NCI-H187 treated with DMSO at 0.1 percent for 48 hours (cell line): ENCODE measurements around the gene GLT8D1.
"Not testable (repeated sequence)": the region's sequence is repeated elsewhere in the genome, so short reads cannot be mapped to it uniquely, and the experiment has no call there.

Source experiments
- DNase-seq: peaks from one replicate; lab custom pipeline; 2025; lab: John Stamatoyannopoulos, UW

Gene GLT8D1

GRCh38 chr3:52679811-52680210 lies 25.8 kb downstream of the GLT8D1 start:
- DNase-seq = no peak

DNA sequence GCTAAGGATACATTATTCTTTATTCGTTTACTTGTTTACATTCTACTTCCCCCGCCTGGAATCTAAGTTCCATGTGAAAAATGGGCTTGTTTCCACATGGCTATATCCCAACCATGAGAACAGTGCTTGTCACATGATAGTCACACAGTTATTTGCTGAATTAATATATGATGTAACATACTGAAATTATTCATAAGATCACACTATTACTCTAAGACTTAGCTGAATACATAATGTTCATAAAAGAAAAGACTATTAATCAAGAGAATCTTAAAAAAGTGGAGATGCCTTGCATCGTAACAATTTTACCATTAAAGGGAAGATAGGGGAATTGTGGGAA lies 26.4 kb downstream of the GLT8D1 start:
- DNase-seq = no peak

DNA sequence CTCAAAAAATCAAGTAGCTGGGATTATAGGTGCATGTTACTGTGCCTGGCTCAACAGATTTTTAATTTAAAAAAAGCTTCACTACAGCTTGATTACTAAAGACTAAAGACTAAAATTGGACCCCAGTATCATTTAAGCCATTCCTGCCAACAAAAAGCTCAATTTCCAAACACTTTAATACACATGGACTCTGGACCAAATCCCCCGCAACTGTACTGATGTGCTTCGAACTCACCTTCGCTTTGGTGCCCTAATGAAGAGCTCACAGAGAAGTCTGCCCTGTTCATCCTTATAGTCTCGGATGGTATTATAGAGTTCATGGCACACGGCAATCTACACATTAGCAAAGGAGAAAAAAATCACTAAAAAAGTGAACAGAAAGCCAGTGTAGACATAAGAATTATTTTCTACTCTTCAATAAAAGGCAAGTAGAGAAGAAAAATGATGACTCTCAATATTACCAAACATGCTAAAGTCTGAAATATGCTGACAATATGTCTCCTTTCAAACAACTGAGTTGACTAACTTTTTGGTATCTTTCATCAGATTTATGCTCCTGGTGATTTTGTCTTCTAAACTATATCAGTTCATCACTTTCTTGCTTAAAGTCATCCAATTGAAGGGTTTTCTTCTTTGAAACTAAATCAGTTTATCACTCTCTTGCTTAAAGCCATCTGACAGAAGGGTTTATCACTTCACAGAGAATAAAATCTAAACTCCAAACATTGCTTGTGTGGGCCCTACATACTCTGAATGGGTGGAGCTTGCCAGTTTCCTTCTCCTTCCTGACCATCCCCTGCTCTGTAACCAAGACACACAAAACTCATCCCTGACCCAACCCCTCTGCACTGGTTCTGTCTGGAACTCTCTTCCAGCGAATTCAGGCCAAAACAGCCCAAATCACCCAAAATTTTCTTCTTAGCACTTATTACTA lies 27.1 kb downstream of the GLT8D1 start:
- no peak for DNase-seq

DNA sequence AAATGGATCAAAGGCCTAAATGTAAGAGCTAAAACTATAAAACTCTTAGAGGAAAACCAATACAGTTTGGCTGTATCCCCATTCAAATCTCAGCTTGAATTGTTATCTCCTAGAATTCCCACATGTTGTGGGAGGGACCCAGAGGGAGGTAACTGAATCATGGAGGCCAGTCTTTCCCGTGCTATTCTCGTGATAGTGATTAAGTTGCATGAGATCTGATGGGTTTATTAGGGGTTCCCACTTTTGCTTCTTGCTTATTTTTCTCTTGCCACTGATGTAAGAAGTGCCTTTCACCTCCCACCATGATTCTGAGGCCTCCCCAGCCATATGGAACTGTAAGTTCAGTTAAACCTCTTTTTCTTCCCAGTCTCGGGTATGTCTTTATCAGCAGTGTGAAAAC lies 29.4 kb downstream of the GLT8D1 start:
- not testable (repeated sequence) for DNase-seq

DNA sequence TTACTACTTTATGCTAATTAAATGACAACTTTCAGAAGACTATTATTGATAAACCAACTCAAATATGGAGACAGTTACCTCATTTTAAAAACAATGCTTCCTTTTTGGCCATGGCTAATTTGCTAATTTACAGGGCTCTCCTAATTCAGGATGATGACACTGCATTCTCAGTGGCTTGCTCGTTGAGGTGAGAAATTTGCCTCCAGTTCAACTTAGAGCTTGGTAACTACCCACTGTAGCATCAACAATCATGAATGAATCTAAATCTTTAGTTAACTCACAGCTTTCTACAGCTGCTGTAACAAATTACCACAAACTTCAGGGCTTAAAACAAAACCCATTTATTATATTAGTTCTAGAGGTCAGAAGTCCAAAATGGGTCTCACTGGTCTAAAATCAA lies 33.9 kb downstream of the GLT8D1 start:
- DNase-seq = no peak

DNA sequence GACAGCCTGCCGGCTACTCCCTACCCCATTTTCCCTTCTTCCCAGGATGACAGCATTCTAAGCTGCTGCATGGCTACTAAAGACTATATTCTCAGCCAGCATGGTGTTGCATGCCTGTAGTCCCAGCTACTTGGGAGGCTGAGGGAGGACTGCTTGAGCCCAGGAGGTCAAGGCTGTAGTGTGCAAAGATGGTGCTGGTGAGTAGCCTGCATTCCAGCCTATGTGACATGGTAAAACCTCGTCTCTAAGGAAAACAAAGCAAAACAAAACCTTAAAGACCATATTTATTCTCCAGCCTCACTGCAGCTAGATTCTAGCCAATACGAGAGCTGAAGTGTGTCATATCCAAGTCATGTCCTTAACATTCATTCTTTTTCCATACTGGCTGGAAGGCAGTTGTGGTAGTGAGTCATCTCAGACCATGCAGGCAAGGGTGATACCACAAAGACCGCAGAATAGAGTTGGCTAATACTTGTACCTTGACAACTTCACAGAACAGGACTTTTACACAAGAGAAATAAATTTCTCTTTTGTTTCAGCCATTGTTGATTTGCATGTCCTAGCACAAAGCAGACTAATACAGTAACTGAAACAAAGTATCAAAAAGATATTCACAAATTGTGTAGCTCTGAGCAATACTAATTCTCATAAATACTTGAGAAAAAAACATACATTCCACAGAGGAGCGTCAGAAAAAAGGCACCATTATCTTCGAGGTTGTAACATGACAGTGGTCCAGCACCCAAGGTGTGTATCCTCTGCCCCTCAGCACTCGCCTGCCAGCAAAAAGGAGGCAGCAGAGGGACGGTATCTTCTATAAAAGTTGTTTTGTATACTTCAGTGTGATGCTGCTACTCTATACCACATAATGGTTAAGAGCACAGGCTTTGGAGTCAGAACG lies 34.7 kb downstream of the GLT8D1 start:
- DNase-seq = no peak

DNA sequence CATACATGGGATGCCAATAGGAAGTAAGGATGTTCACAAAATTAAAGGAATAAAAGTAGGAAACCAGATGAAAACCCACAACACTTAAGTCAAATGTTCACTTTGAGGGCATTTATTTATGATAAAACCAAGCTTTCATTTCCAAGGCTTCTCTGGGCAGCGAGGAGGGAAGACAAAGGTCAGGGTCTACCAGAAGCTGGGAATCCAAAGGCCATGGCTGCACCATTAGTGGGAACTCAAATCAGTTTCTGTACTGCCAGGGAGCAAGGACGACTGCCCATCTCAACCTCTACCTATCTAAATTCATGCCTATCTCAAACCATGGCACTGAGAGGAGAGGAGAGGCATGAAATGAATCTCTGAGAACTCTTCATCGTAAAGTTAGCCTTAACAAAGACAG lies 42.5 kb downstream of the GLT8D1 start:
- no peak for DNase-seq

DNA sequence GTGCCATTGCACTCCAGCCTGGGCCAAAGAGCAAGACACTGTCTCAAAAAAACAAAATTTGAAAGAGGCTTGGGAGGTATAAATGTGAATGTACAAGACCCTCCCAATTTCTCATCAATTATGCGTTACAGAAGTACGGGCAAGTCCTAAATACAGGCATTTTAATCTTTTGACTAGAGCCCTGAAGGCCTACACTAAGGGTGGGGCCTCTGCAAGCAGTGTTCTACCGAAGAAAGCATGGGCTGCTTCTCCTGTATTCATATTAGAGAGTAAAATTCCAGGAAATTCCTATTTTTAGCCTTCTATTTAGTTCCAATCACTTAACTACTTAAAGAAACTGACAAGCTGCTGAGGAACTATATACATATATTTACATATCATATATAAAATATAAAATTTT lies 45.5 kb downstream of the GLT8D1 start:
- no peak for DNase-seq

DNA sequence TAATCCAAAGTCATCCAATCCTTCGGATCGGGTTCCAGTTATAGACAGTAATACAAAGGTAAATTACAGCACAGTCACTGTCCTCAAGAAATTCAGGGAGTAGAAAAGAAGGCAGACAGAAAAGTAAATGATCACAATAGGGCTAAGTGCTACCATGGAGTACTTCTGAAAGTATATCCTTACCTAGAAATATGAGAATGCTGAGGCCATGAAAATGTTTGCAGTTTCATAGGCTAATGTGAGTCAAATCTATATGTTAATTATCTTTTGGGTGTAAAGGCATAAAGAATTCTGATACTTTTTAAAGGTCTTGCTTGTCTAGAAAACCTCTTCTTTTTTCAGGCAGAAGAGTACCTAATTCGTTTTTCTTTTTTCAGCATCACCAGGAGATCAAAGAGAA lies 49.7 kb downstream of the GLT8D1 start:
- no peak for DNase-seq

DNA sequence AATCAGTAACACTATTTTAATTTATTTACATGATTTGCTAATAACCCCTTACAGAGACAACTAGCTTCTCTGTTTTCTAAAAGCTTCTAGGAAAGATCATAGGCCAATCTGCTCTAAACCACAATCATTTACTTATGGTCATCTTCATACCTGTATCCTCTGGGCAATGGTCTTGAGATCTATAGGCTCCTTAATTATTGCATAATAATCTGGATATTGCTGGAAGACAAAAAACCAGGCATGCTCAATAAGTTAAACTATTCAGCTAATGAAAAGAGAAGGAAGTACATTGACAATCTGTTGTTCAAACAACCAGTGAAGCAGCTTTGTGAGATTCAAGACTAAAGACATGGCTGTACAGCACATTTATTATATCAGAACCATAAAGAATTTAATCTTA lies 54.0 kb downstream of the GLT8D1 start:
- no peak for DNase-seq

- no peak for DNase-seq
Measured at GRCh38 chr3:52650439-52650838, 55.2 kb downstream of the GLT8D1 start.

GRCh38 chr3:52649461-52650210 lies 56.0 kb downstream of the GLT8D1 start:
- no peak for DNase-seq

DNA sequence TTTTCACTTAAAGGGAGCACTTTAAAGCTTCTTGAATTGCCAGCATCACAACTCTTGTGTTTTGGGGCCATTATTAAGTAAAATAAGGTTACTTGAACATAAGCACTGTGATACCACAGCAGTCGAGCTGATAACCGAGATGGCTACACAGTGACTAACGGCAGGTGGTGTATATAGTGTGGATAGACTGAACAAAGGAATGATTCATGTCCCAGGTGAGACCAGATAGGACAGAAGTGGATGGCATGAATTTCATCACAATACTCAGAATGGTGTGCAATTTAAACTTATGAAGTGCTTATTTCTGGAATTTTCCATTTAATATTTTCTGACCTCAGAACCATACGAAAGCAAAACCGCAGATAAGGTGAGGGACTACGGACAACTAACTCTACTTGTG lies 60.0 kb downstream of the GLT8D1 start:
- no peak for DNase-seq
